ENCODE results near the gene KIF23.

The KIF23 gene

GRCh38 chr15:69472046-69472445, 57.9 kb downstream of the KIF23 start:
- no peak for TF ChIP-seq CTCF (IDR thresholded peaks at IDR 0.05; ENCODE audit: borderline replicate concordance, insufficient read depth, low read depth, low read length)
- H3K4me3 ChIP-seq (ENCODE audit: low read depth, low read length), result no peak overlapping the region

DNA sequence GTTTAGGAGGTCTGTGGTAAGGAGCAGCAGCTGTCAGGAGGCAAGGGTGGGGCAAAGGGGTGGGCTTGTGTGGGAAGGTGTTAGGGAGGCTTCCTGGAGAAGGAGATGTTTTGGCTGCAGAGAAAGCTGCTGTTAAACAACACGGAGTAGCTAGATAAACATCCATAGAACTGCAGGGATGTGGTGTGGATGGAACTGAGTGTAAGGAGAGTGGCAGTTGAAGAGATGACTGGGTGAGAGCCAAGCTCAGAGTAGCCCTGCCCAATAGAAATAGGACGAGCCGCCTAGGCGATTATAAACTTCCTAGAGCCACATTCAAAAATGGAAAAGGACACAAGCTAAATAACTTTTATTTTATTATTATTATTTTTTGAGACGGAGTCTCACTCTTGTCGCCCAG, 58.4 kb downstream of the KIF23 start:
- H3K4me3 ChIP-seq (ENCODE audit: low read depth, low read length), result no peak overlapping the region
- TF ChIP-seq CTCF (IDR thresholded peaks at IDR 0.05; ENCODE audit: borderline replicate concordance, insufficient read depth, low read depth, low read length), result no peak

- no peak for TF ChIP-seq CTCF (IDR thresholded peaks at IDR 0.05; ENCODE audit: borderline replicate concordance, insufficient read depth, low read depth, low read length)
- no peak overlapping the region for H3K4me3 ChIP-seq (ENCODE audit: low read depth, low read length)
Observed at GRCh38 chr15:69474291-69474690, 60.1 kb downstream of the KIF23 start.

- no peak overlapping the region for H3K4me3 ChIP-seq (ENCODE audit: low read depth, low read length)
- TF ChIP-seq CTCF (IDR thresholded peaks at IDR 0.05; ENCODE audit: borderline replicate concordance, insufficient read depth, low read depth, low read length), result no peak; the same call in 1 of the 2 replicates
Observed at GRCh38 chr15:69474846-69475455, 60.8 kb downstream of the KIF23 start.

DNA sequence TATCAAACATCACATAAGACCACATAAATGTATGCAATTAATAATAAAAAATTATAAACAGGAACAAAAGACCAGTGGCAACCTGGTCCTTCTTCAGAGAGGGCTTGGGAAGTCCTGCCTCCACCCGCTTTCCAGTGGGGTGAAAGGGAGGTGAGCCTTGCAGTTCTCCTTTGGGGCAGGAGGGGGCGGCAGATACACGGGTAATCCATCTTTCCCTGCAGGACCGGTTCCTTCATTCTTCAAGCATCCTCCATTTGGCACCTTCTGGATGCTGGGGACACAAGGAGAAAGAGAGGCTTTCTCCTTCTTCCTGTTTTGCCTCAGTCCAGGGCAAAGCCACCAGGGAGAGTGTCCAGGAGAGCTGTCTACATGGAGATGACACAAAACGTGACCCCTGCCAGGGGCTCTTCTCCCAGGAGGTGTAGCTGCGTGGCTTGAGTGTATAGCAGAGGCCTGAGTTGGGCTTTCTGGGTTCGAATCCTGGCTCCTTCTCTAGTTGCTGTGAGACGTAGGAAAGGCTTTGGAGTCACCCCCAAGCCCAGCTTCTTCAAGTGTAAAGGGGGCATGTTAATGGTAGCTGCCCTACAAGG, 61.7 kb downstream of the KIF23 start:
- peak; percentile 96 for TF ChIP-seq CTCF (IDR thresholded peaks at IDR 0.05; ENCODE audit: borderline replicate concordance, insufficient read depth, low read depth, low read length)
- H3K4me3 ChIP-seq (ENCODE audit: low read depth, low read length), result no peak overlapping the region

- no peak for TF ChIP-seq CTCF (IDR thresholded peaks at IDR 0.05; ENCODE audit: borderline replicate concordance, insufficient read depth, low read depth, low read length)
- H3K4me3 ChIP-seq (ENCODE audit: low read depth, low read length), result no peak overlapping the region
Observed at GRCh38 chr15:69476704-69477473, 62.7 kb downstream of the KIF23 start.
